NT2/D1 (cell line): ENCODE data around the gene CCND2.

Experiments used
- SUZ12 ChIP-seq: IDR thresholded peaks from 2 replicates; pipeline ENCODE4 v1.6.1; 2011; ENCODE audit not compliant: insufficient read length, insufficient read depth; ENCODE audit errors: extremely low read depth
- ZNF274 ChIP-seq: IDR thresholded peaks from 2 replicates; pipeline ENCODE4 v1.6.1; 2011; ENCODE audit warnings: mild to moderate bottlenecking, low read depth, low read length

- no peak for TF ChIP-seq ZNF274
- no peak for TF ChIP-seq SUZ12
Observed at GRCh38 chr12:4271717-4272423, 1.7 kb upstream of the CCND2 start.
